ENCODE measurements around the gene ELK4.

ELK4 gene

GRCh38 chr1:205591522-205592351, 40.1 kb downstream of the ELK4 start:
- Histone ChIP-seq H3K4me3 (ENCODE audit: low read depth, low read length) (peak overlapping the region; percentile 20), H3K9me3 (ENCODE audit: control insufficient read depth, low read length) (no peaks in the 10 kb centered on the region), H3K36me3 (ENCODE audit: control insufficient read depth, insufficient read depth, low read length) (no peaks in the 10 kb centered on the region), H3K27ac (no peak overlapping the region), H2AFZ (peak overlapping the region; percentile 78), H3K4me1 (peaks cover 2% of the 10 kb centered on the region), H3K79me2 (no peaks in the 10 kb centered on the region), H3K9ac (no peak overlapping the region), H3K4me2 (ENCODE audit: low read length) (peak overlapping the region; percentile 63), H3K27me3 (ENCODE audit: control insufficient read depth, insufficient read depth, low read length) (no peaks in the 10 kb centered on the region)
- TF ChIP-seq, protein P1, sequence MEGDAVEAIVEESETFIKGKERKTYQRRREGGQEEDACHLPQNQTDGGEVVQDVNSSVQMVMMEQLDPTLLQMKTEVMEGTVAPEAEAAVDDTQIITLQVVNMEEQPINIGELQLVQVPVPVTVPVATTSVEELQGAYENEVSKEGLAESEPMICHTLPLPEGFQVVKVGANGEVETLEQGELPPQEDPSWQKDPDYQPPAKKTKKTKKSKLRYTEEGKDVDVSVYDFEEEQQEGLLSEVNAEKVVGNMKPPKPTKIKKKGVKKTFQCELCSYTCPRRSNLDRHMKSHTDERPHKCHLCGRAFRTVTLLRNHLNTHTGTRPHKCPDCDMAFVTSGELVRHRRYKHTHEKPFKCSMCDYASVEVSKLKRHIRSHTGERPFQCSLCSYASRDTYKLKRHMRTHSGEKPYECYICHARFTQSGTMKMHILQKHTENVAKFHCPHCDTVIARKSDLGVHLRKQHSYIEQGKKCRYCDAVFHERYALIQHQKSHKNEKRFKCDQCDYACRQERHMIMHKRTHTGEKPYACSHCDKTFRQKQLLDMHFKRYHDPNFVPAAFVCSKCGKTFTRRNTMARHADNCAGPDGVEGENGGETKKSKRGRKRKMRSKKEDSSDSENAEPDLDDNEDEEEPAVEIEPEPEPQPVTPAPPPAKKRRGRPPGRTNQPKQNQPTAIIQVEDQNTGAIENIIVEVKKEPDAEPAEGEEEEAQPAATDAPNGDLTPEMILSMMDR (IDR thresholded peaks at IDR 0.05), result peak; percentile 93

- Histone ChIP-seq H3K4me1 (peaks cover 2% of the 10 kb centered on the region), H3K27me3 (ENCODE audit: control insufficient read depth, insufficient read depth, low read length) (no peaks in the 10 kb centered on the region), H3K4me3 (ENCODE audit: low read depth, low read length) (no peak overlapping the region), H3K4me2 (ENCODE audit: low read length) (no peak overlapping the region), H3K27ac (no peak overlapping the region), H3K36me3 (ENCODE audit: control insufficient read depth, insufficient read depth, low read length) (no peaks in the 10 kb centered on the region), H3K9ac (no peak overlapping the region), H3K9me3 (ENCODE audit: control insufficient read depth, low read length) (no peaks in the 10 kb centered on the region), H3K79me2 (no peaks in the 10 kb centered on the region), H2AFZ (no peak overlapping the region)
- TF ChIP-seq, protein P1 (IDR thresholded peaks at IDR 0.05), result no peak
Observed at GRCh38 chr1:205590777-205591513, 40.9 kb downstream of the ELK4 start.

GRCh38 chr1:205590457-205590768, 41.4 kb downstream of the ELK4 start:
- H3K36me3 ChIP-seq (ENCODE audit: control insufficient read depth, insufficient read depth, low read length), result no peaks in the 10 kb centered on the region
- H3K4me2 ChIP-seq (ENCODE audit: low read length), result no peak overlapping the region
- H3K9me3 ChIP-seq (ENCODE audit: control insufficient read depth, low read length), result no peaks in the 10 kb centered on the region
- TF ChIP-seq, protein P1 (IDR thresholded peaks at IDR 0.05), result no peak
- H3K9ac ChIP-seq, result no peak overlapping the region
- no peak overlapping the region for H3K4me3 ChIP-seq (ENCODE audit: low read depth, low read length)
- no peak overlapping the region for H2AFZ ChIP-seq
- H3K4me1 ChIP-seq, result peaks cover 2% of the 10 kb centered on the region
- H3K79me2 ChIP-seq, result no peaks in the 10 kb centered on the region
- H3K27me3 ChIP-seq (ENCODE audit: control insufficient read depth, insufficient read depth, low read length), result no peaks in the 10 kb centered on the region
- no peak overlapping the region for H3K27ac ChIP-seq

GRCh38 chr1:205589618-205590456, 42.0 kb downstream of the ELK4 start:
- H3K27me3 ChIP-seq (ENCODE audit: control insufficient read depth, insufficient read depth, low read length), result no peaks in the 10 kb centered on the region
- no peak overlapping the region for H3K9ac ChIP-seq
- no peak overlapping the region for H3K4me2 ChIP-seq (ENCODE audit: low read length)
- TF ChIP-seq, protein P1 (IDR thresholded peaks at IDR 0.05), result no peak
- H3K27ac ChIP-seq, result no peak overlapping the region
- no peaks in the 10 kb centered on the region for H3K79me2 ChIP-seq
- H3K36me3 ChIP-seq (ENCODE audit: control insufficient read depth, insufficient read depth, low read length), result no peaks in the 10 kb centered on the region
- no peak overlapping the region for H3K4me3 ChIP-seq (ENCODE audit: low read depth, low read length)
- H3K9me3 ChIP-seq (ENCODE audit: control insufficient read depth, low read length), result no peaks in the 10 kb centered on the region
- no peak overlapping the region for H2AFZ ChIP-seq
- H3K4me1 ChIP-seq, result peaks cover 2% of the 10 kb centered on the region
